HuH-7 (cell line): ENCODE results near the gene GPR37L1.
"Not testable (repeated sequence)": the region's sequence is repeated elsewhere in the genome, so short reads cannot be mapped to it uniquely, and the experiment has no call there.

Source experiments
- DNase-seq: peaks from one replicate; pipeline ENCODE4 v3.0.0; 2011; ENCODE audit warnings: low spot score

Gene GPR37L1

DNA sequence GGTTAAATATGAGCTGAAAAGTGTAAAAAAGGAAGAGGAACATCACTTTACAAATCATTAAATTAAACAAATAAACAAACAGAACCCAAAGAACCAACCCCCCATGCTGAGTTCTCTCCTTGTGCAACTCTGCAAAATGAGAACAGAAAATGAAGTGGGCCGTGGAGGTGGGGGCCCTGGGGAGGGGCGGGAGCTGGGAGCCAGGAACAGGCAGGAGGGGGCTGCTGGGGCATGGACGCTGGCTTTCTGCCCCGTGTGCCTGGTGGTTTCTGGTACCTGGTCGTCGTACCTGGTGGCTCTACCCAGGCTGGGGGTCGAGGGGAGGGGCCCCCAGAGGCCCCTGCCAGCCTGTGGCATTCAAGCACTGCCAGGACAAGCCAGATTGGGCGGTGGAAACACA, 10.8 kb downstream of the GPR37L1 start:
- no peak for DNase-seq

- no peak for DNase-seq
Observed at GRCh38 chr1:202133989-202134388, 11.3 kb downstream of the GPR37L1 start.

DNA sequence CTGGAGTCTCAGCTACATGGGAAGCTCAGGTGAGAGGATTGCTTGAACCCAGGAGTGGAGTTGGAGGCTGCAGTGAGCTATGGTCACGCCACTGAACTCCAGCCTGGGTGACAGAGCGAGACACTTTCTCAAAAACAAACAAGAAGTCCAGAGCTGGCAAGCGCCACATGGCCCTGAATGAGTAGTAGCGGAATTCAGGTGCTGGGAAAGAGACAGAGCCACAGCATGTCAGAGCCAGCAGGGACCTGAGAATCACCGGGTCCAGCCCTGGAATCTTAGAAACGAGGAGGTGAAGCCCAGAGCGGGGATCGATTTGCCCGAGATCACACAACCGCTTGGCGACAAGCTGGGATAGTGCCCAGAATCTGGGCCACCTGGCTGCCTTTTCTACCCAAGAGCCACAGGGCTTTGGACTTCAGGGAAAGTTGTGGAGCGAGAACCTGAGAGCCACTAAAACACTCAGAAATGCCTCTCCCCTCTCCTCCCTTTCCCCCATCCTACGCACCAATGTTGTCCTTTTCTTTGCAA, 12.0 kb downstream of the GPR37L1 start:
- no peak for DNase-seq

GRCh38 chr1:202135221-202135721, 12.6 kb downstream of the GPR37L1 start:
- DNase-seq: peak; percentile 97

DNA sequence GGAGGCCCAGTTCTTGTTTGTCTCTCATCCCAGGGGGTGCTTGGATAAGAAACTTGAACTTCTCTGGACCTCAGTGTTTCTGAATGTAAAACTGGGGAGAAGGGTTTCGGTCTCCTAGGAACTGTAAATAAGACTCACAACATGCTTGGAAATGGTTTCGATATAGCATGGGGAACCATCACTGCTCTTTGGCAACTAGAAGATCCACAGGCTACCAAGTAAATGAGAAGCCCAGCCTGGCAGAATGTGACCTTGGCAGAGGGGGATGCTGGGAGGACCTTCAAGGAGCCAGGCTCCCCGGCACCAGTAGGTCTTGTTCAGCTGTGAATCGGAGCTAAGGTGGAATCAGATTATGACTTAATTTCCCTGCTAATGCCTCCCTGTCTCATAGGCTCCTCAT, 18.1 kb downstream of the GPR37L1 start:
- DNase-seq: no peak

DNA sequence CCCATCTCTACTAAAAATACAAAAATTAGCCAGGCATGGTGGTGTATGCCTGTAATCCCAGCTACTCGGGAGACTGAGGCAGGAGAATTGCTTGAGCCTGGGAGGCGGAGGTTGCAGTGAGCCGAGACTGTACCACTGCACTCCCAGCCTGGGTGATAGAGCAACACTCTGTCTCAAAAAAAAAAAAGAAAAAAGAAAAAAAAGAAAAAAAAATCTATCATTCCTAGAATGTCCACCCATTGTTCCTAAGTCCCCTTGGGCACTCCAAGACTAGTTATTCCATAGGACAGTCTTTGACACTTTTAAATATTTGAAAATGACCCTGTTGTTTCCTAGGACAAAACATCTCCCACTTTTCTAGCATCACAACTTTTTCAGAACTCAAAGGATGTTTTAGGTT, 18.8 kb downstream of the GPR37L1 start:
- not testable (repeated sequence) for DNase-seq

DNA sequence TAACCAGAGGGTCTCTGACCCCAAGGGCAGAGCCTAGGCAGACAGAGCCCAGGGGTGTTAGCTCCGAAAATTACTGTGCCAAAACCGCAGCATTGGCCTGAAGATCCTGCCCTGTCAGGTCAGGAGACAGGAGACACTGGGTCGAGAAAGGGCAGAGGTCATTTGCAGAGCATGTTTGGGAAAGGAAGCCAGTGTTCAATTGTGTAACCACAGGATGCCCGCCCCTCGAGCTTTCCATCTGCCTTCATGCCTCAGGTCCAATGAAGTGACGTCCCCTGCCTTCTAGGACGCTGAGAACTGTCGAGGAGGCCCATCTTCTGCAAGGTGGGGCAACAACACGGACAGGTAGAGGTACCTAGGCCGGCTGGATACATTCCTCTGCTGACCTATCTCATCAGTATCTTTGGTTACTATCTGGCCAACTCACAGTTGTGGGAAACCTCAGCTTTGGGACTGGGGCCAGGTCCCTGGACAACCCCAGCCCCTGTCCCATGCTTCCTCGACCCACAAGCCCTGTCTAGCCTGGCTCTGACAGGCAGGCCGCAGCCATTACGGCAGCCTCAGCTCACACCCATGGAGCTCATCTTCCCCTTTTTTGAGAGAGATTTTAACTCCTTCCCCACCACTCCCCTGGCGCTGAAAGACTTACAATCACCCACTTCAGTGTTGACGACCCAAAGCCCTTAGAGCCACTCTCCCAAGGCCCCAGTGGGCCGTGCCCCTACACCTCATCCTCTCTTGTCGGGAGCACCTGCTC, 20.5 kb downstream of the GPR37L1 start:
- DNase-seq: peak; percentile 52

DNA sequence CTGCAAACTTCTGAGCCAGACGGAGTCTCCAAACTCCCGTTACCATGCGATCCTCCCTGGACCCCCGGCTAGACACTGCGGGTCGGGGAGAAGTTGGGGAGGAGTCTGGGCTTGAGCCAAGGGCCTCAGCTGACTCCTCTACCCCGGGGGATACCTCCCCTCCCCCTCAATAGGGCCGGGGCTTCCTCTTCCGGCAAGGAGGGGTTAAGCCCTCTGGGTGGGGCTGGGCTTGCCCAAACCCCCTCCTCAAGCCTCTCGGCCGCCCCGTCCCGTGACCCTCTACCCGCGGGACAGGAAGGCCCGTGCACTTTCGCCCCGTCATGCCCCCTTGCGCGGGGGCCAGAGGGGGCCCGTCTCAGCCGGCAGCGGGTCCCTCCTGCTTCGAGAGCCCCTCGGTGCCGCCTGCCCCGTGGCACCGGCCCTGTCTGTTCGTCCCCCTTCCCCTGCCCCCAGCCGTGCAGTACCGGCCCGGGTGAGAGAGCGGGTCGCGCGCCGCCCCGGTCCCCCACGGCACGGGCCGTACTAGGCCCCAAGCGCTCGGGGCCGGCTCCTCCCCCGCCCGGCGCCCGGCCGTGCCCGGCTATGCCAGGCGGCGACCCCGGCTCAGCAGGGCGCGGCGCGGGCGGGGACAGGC, 21.2 kb downstream of the GPR37L1 start:
- DNase-seq: peak; percentile 48

DNA sequence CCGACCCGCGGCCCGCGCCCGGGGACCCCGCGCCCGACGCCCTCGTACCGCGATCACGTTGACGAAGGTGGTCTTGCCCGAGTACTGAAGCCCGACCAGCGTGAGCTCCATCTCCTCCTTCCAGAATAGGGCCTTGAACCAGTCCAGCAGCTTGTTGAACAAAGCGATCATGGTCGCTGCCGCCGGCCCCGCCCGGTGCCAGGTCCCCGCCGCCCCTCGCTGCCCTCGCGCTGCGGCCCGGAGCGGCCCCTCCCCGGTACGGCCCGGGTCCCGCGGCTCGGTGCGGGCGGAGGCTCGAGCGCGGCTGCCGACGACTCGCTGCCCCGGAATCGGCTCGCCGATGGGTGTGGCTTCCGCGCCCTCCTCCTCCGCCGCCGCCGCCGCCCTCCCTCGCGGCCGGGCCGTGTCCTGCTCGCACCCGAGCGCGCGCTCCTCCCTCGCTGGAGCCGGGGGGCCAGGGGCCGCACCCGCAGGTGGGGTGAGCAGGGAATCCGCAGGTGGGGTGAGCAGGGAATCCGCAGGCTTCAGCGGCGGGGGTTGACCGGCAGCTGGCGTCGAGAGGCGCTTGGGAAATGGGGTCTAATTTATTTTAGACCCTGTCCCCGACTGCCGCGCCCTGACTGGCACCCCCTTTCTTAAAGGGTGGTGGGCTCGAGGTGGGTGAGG, 21.8 kb downstream of the GPR37L1 start, which contains the start of gene ARL8A:
TSS of gene ARL8A (minus strand) at position 336 of the 666 bp plus-strand sequence. CDS start at position 171, 165 bp downstream.
- peak; percentile 71 for DNase-seq

DNA sequence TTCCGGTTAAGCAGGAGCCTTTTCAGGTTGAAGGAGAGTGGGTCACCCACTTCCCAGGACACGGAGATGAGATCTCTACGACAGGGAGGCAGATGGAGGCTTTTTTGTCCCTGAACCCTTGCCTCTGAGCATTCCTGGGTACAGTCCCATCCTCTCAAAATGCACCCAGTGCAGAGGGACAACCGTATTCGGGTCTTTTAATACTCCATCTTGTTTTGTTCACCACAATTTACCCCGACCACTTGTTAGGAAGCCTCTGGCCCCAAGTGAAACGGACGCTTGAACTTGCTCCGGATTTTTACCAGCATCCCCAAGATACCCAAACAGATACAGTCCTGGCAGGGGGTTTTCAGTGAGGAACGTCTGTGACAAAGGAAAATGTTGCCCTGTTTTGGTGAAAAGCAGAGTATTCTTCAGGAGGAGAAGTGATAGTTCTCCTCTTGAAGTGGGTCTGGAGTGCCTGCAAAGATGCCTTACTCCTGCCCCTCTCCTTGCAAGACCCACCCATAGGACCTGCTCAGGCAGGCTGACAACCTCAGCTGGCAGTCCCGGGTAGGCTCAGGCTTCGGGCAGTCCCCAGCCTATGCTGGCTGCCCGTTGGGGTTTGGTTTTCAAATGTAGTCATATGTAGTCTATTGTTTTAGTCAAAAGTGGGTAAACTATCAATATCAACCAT, 22.5 kb downstream of the GPR37L1 start:
- DNase-seq: no peak

DNA sequence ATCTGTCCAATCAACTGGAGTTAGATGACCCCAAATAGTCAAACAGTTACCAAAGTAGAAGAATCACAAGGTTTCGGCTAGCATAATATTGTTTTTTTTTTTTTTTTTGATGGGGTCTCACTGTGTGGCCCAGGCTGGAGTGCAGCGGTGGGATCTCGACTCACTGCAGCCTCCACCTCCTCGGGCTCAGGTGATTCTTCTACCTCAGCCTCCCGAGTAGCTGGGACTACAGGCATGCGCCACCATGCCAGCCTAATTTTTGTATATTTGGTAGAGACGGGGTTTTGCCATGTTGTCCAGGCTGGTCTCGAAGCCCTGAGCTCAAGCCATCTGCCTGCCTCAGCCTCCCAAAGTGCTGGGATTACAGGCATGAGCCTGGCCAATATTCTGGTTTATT, 23.0 kb downstream of the GPR37L1 start:
- DNase-seq: not testable (repeated sequence)

GRCh38 chr1:202146279-202146678, 23.6 kb downstream of the GPR37L1 start:
- no peak for DNase-seq

DNA sequence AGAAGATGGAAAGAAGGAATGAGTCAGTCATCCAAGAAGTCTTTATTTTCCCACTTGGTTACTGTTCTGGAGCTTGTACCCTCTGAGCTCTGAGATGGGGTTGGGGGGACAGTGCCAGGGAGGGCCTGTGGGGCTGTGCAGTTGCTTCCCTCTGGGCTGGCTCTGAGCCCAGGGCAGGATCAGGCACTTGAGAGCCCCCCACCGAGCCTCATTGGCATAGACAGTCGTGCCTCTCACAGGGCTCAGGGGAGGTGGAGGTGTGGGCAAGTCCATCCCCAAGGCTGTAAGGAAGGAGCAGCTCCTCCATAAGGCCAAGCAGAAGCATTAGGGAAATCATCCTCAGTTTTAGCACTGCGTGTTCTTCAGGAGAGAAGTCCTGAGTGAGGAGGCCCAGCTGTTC, 24.3 kb downstream of the GPR37L1 start:
- no peak for DNase-seq

GRCh38 chr1:202148391-202148790, 25.7 kb downstream of the GPR37L1 start:
- no peak for DNase-seq

DNA sequence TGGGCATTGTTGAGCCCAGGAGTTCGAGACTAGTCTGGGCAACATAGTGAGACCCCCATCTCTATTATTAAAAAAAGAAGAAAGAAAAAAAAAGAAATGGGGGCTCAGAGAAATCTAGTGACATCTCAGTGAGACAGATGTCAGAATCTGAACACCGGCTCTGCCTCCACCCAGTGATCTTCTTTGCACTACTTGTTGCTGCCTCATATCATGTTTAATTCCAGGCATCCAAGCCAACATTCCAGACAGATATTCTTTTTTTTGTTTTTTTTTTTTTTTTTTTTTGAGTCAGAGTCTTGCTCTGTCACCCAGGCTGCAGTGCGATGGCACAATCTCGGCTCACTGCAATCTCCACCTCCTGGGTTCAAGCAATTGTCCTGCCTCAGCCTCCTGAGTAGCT, 26.8 kb downstream of the GPR37L1 start:
- DNase-seq: no peak

GRCh38 chr1:202150187-202150586, 27.5 kb downstream of the GPR37L1 start:
- DNase-seq: no peak

GRCh38 chr1:202150602-202151001, 27.9 kb downstream of the GPR37L1 start:
- DNase-seq: no peak

GRCh38 chr1:202151045-202151444, 28.3 kb downstream of the GPR37L1 start:
- DNase-seq: no peak

DNA sequence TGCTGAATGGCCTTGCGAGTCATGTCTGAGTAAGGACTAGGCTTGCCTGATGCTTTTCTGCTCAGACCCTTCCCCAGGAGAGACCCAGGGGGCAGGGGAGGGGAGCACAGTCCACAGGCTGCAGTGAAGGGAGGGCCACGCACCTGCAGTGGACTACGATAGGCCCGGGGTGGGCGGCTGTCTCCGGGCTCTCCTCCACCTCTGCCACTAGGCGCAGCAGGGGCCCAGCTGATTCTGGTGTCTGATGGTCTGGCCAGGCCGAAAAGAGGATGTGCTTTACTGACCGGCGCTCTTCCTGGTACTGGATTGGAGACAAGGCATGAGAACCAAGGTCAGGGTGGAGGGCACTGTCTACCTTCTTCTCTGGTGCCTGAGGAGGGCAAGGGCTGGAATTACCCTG, 29.7 kb downstream of the GPR37L1 start:
- no peak for DNase-seq

GRCh38 chr1:202153284-202153683, 30.6 kb downstream of the GPR37L1 start:
- DNase-seq: no peak

GRCh38 chr1:202154148-202154765, 31.5 kb downstream of the GPR37L1 start:
- DNase-seq: no peak
